ENCODE measurements around the gene EPHA3. TPM values are rescaled to one million over a fixed set of nuclear protein-coding genes. Genes with fewer than 3 reads are reported as not detected.

Gene EPHA3
- total and polyA plus RNA-seq, 9 donors, result 1.0 to 6.9 (median 2.9) TPM

GRCh38 chr3:89164774-89165173, 57.4 kb downstream of the EPHA3 start:
- TF ChIP-seq CTCF (IDR thresholded peaks at IDR 0.05) (no peak), POLR2A (IDR thresholded peaks at IDR 0.05) (no peak), EP300 (IDR thresholded peaks at IDR 0.05) (no peak)
- no peaks in the 10 kb centered on the region for H3K4me1 ChIP-seq (ENCODE audit: insufficient read depth)
- DNase-seq, result no peak
- intact Hi-C loops (cut with DNase I), result no loop called here
- no peaks in the 10 kb centered on the region for H3K9me3 ChIP-seq
- H3K27me3 ChIP-seq, result no peaks in the 10 kb centered on the region
- no peaks in the 10 kb centered on the region for H3K36me3 ChIP-seq
- no peak overlapping the region for H3K27ac ChIP-seq
- H3K4me3 ChIP-seq, result no peak overlapping the region

GRCh38 chr3:89165636-89166263, 58.3 kb downstream of the EPHA3 start:
- 80 to 83% (median 82%) methylated on average over 9 of the region's 9 CpGs for WGBS, 3 donors
- H3K9me3 ChIP-seq, result no peaks in the 10 kb centered on the region
- no peaks in the 10 kb centered on the region for H3K27me3 ChIP-seq
- H3K36me3 ChIP-seq, result no peaks in the 10 kb centered on the region
- H3K4me1 ChIP-seq (ENCODE audit: insufficient read depth), result no peaks in the 10 kb centered on the region
- intact Hi-C loops (cut with DNase I), result no loop called here
- no peak overlapping the region for H3K27ac ChIP-seq
- no peak for DNase-seq
- no peak for TF ChIP-seq CTCF (IDR thresholded peaks at IDR 0.05)
- TF ChIP-seq EP300 (IDR thresholded peaks at IDR 0.05), result no peak
- no peak for TF ChIP-seq POLR2A (IDR thresholded peaks at IDR 0.05)
- H3K4me3 ChIP-seq, result no peak overlapping the region

- H3K27ac ChIP-seq, result no peak overlapping the region
- no peak overlapping the region for H3K4me3 ChIP-seq
- no peak for TF ChIP-seq CTCF (IDR thresholded peaks at IDR 0.05)
- no peak for TF ChIP-seq EP300 (IDR thresholded peaks at IDR 0.05)
- TF ChIP-seq POLR2A (IDR thresholded peaks at IDR 0.05), result no peak
- no peaks in the 10 kb centered on the region for H3K4me1 ChIP-seq (ENCODE audit: insufficient read depth)
- no peaks in the 10 kb centered on the region for H3K9me3 ChIP-seq
- no peak for DNase-seq
- intact Hi-C loops (cut with DNase I), result no loop called here
- WGBS, 3 donors, result 87% methylated on average over 9 of the region's 9 CpGs
- H3K27me3 ChIP-seq, result no peaks in the 10 kb centered on the region
- H3K36me3 ChIP-seq, result no peaks in the 10 kb centered on the region
Observed at GRCh38 chr3:89171687-89172545, 64.5 kb downstream of the EPHA3 start.

- intact Hi-C loops (cut with DNase I), result no loop called here
- Histone ChIP-seq H3K36me3 (no peaks in the 10 kb centered on the region), H3K4me1 (ENCODE audit: insufficient read depth) (no peaks in the 10 kb centered on the region), H3K27me3 (no peaks in the 10 kb centered on the region), H3K27ac (no peak overlapping the region), H3K9me3 (no peaks in the 10 kb centered on the region), H3K4me3 (no peak overlapping the region)
- DNase-seq, result no peak
- TF ChIP-seq CTCF (IDR thresholded peaks at IDR 0.05), result no peak
- TF ChIP-seq POLR2A (IDR thresholded peaks at IDR 0.05), result no peak
- no peak for TF ChIP-seq EP300 (IDR thresholded peaks at IDR 0.05)
Observed at GRCh38 chr3:89173546-89173945, 66.1 kb downstream of the EPHA3 start.

All from ovary (tissue), 9 donors.